Measurements from ENCODE around the gene OR7D4. TPM values are rescaled to one million over a fixed set of nuclear protein-coding genes. Genes with fewer than 3 reads are reported as not detected.
"Not testable (repeated sequence)": the region's sequence is repeated elsewhere in the genome, so short reads cannot be mapped to it uniquely, and the experiment has no call there.

The OR7D4 gene
- not detected in 2 replicates for total RNA-seq (2014; rRNA removed; shearing (Covaris generic))

DNA sequence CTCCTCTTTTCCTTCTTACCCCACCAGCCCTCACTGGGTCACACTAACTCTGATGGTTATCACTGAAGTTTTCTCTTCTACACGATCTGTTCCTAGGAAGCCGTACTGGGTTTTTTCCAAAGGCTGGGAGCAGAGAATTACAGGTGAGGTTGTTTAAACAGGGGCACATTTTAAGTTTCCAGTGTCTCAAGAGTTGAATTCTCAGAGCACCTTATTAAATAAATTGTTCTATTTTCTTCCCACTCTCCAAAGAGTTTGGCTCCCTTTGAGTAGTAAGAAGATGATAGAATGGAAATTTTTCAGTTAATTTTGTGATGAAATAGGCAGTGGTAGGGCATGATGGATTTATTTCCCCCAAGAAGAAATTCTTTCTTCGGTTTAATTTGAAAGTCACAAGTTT is at the start of gene OR7D4:
TSS of gene OR7D4 (minus strand) at position 101 of the 400 bp plus-strand sequence. CDS start 4,752 bp downstream, outside the sequence.
- no peak for DNase-seq (ENCODE audit: low spot score)
- in situ Hi-C loops (cut with HindIII; ENCODE audit: low sequenced_read_pairs) = no loop called here

DNA sequence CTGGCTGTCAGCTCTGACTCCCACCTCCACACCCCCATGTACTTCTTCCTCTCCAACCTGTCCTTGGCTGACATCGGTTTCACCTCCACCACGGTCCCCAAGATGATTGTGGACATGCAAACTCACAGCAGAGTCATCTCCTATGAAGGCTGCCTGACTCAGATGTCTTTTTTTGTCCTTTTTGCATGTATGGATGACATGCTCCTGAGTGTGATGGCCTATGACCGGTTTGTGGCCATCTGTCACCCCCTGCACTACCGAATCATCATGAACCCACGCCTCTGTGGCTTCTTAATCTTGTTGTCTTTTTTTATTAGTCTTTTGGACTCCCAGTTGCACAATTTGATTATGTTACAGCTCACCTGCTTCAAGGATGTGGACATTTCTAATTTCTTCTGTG is 31.8 kb upstream of the OR7D4 start:
- no peak for DNase-seq (ENCODE audit: low spot score)
- in situ Hi-C loops (cut with HindIII; ENCODE audit: low sequenced_read_pairs) = no loop called here

DNA sequence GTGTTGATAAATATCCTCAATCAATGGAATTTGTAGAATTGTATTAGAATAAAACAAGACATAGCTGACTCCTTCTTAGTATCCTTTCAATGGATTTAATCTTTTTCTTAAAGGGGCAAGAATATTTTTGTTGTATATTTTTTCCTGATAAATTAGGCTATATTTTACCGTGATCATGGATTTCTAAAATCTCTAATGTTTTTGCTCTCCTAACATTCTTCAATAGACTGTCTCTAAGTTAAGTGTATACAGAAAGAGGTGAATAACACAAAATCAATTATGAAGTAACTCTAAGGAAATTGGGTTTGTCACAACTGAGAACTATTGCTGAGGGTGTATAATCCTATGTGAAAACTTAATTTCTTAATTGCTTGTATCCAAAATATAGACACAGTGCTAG is 31.2 kb upstream of the OR7D4 start, which contains the start of gene OR7E24:
TSS of gene OR7E24 (plus strand) at position 301 of the 400 bp plus-strand sequence. CDS start 114 bp downstream, outside the sequence.
- DNase-seq (ENCODE audit: low spot score) = no peak
- in situ Hi-C loops (cut with HindIII; ENCODE audit: low sequenced_read_pairs) = no loop called here

DNA sequence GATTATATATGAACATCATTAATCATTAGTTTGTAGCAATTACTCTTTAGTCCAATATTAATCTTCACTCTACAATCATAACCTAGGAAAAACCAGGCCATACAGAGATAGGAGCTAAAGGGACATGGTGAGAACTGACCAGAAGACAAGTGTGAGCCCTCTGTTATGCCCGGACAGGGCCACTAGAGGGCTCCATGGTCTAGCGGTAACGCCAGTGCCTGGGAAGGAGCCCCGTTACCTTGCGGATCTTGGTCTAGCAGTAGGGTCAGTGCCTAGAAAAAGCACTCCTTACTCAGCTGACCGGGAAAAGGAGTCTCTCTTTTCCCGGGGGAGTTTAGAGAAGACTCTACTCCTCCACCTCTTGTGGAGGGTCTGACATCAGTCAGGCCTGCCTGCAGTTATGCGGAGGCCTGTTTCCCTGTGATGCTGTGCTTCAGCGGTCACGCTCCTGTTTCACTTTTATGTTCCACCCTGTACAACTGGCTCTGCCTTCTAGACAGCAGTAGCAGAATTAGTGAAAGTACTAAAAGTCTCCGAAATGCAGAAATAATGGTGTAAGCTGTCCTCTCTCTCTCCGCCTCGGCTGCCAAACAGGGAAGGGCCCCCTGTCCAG is 13.8 kb downstream of the OR7D4 start:
- DNase-seq (ENCODE audit: low spot score) = peak; percentile 76
- in situ Hi-C loops (cut with HindIII; ENCODE audit: low sequenced_read_pairs) = no loop called here

DNA sequence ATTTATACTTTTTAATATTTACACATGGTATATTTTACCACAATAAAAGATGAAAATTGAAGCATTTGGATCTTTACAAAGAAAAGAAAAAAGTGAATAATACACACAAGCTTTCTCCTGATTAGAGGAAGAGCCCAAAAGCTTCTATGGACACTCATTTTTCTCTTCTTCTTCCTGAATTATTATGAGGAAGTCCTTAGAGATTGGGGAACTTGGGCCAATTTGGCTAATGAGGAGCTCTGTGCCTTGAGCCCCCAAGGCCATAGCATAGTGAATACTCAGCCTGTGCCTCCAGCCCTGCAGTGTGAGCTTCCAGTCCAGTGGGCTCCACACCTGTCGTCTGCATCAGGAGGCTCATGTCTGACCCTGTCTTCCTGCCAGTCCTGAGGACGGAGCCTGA is 21.3 kb downstream of the OR7D4 start:
- DNase-seq (ENCODE audit: low spot score); in situ Hi-C loops (cut with HindIII; ENCODE audit: low sequenced_read_pairs): not testable (repeated sequence)

DNA sequence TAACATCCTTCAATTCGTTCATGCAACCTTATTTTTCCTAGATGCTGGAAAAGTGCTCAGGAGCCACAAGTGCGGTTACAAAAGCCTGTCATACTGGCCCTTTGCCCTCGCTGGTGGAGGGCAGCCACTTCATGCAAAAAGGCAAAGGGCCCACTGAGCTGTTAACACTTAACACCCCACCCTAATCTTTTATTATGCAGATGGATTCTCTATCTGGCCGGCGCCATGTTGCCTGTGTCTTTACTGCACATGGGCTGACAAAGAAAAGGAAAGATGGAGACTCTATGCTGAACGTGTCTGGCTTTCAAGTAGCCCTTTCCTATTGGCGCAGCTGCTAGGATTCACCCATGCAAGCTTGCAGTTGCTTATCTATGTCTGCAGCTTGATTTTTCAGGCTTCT is 29.9 kb downstream of the OR7D4 start:
- in situ Hi-C loops (cut with HindIII; ENCODE audit: low sequenced_read_pairs) = no loop called here
- no peak for DNase-seq (ENCODE audit: low spot score)

DNA sequence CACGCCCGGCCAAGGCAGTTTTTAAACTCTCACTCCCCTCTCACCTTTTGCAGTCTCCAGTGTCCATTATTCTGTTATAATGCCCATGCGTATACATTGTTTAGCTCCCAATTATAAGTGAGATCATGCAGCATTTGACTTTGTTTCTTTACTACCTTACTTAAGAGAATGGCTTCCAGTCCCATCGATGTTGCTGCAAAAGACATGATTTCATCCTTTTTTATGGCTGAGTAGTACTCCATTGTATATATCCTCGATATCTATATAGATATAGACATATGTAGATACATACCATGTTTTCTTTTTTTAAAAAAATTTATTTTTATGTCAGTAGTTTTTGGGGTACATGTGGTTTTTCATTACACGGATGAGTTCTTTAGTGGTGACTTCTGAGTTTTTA is 32.2 kb downstream of the OR7D4 start:
- DNase-seq (ENCODE audit: low spot score) = no peak
- in situ Hi-C loops (cut with HindIII; ENCODE audit: low sequenced_read_pairs) = no loop called here

DNA sequence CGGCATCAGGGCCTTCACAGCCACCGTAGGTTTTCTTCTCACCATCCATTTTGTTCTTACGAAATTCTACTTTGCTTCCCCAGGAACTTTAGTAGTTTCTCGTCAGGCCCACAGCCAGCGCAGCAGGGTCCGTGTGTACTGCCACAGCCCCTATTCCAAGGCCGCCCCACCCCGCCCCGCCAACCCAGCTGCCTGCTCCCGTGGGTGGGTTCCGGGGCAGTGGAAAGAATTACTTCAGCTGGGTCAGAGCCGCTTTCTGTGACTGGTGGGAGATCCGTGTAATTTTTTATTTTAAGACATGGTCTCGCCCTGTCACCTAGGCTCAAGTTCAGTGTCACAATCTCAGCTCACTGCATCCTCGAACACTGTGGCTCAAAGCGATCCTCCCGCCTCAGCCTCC is 36.4 kb downstream of the OR7D4 start:
- no peak for DNase-seq (ENCODE audit: low spot score)

DNA sequence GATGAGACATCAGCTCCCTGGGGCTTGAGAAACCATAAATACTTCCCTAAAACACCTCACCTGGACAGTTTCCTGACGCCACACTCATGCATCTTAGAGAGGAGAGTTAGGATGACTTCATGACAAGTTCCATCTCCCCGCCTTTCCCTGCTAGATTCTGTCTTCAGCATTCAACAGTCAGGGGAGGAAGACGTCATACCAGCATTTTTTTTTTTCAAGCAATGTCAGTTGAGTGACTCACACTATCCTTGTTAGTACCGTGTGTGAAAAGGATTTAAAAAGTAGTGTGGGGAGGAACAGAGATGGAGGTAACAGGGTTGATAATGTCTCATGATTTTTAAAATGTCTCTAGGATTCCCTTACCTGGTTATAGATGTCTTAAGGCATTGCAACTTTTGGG is 40.5 kb downstream of the OR7D4 start, which contains the start of gene OR7D2:
TSS of gene OR7D2 (plus strand) at position 79 of the 400 bp plus-strand sequence. CDS start 6,803 bp downstream, outside the sequence.
- no peak for DNase-seq (ENCODE audit: low spot score)
- in situ Hi-C loops (cut with HindIII; ENCODE audit: low sequenced_read_pairs) = no loop called here

More for the DNA sequence above, 36.4 kb downstream of the OR7D4 start:
- in situ Hi-C loops (cut with HindIII; ENCODE audit: low sequenced_read_pairs) = no loop called here

DNA sequence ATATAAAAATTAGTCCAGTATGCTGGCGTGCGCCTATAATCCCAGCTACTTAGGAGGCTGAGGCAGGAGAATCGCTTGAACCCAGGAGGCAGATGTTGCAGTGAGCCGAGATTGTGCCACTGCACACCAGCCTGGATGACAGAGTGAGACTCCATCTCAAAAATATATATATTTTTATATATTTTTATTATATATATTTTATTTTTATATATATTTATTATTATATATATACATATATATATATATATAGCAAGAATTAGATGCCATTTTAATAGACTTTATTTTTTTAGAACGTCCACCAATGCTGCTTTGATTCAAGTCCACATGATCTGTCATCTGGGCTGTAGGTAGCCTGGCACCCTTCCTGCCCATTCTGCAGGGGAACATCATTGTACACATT is 44.1 kb downstream of the OR7D4 start:
- in situ Hi-C loops (cut with HindIII; ENCODE audit: low sequenced_read_pairs) = no loop called here
- DNase-seq (ENCODE audit: low spot score) = no peak

DNA sequence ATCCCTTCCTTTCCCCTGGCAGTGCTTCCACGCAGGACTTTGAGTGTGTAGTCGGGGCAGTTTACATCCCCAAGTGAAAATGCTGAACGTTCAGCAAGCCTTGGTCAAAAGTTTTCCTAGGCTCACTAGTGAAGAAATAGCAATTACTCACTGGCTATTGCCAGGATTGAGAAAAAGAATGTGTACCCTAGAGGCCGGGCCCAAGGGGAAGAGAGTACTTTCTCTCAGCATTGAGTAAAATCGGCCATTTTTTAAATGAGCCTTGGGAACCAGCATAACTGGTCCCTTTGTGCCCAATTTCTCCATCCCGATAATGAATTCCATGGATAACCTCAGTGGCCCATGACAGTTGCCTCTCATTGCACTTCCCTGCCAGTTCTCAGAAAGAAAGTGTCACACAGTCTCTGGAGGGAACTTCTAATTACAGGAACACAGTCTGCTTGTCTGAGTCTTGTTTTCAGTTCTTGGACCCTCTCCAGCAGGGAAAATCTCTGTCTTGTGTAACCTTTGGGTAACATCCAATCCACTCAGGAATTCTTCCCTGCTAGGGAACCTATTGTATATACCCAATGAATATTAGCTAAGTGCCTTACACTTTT is 47.9 kb downstream of the OR7D4 start:
- in situ Hi-C loops (cut with HindIII; ENCODE audit: low sequenced_read_pairs) = no loop called here
- DNase-seq (ENCODE audit: low spot score) = no peak

DNA sequence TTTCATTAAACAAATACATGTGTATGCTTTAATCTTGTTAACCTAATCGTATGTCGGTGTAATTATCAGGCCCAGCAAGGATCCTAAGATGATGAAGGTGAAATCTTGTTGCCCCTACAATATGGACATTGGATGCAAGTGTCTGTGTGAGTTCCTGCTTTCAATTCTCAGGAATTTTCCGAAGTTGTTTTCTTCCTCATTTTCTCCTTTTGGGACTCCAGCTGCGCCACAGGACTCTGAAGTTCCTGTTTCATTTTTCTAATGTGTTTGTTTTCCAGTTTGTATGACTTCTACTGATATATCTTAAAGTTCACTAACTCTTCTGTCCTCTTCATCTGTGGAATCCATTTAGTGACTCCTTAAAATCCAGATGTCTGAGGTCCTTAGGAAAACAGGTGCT is 52.5 kb downstream of the OR7D4 start:
- in situ Hi-C loops (cut with HindIII; ENCODE audit: low sequenced_read_pairs) = no loop called here
- no peak for DNase-seq (ENCODE audit: low spot score)

DNA sequence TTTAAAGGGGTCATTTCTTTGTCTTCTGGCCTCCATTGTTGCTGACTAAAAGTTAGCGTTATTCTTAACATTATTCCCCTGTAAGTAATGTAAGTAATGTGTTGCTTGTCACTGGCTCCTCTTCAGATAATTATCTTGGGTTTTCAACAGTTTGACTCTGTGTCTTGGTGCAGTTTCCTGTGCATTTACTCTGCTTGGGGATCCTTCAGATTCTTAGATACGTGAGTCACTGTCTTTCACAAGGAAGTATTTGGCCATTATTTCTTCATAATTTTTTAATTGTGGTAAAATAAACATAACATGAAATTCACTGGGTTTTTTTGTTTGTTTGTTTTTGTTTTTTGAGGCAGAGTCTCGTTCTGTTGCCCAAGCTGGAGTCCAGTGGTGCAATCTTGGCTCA is 54.1 kb downstream of the OR7D4 start:
- DNase-seq (ENCODE audit: low spot score) = no peak
- in situ Hi-C loops (cut with HindIII; ENCODE audit: low sequenced_read_pairs) = no loop called here

DNA sequence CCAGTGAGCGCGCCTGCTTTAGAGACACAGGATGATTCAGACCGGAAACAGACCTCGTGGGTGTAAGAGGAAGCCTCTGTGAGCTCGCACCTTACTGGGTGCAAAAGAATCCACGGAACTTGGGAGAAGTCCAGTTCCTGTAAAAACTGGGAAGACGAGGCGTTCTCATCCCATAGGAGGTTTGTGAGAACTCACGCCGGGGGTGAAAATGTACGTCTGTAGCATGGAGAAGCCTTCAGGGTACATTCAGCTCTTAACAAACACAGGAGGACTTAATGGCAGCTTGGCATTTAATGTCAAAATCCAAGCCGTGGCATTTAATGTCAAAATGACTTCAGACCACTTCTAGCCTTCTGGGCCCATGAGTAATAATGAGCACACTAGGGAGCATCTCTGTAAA is 58.0 kb downstream of the OR7D4 start:
- DNase-seq (ENCODE audit: low spot score) = no peak
- in situ Hi-C loops (cut with HindIII; ENCODE audit: low sequenced_read_pairs) = no loop called here

Other genes with a start within 250 kb of the OR7D4 start
- gene MUC16, start 209.2 kb downstream of the OR7D4 start, total RNA-seq (2014; rRNA removed; shearing (Covaris generic)) = not detected in 2 replicates
- gene OR1M1, start 132.5 kb downstream of the OR7D4 start, total RNA-seq (2014; rRNA removed; shearing (Covaris generic)) = not detected in 2 replicates
- gene OR7G2, start 112.1 kb downstream of the OR7D4 start, total RNA-seq (2014; rRNA removed; shearing (Covaris generic)) = not detected in 2 replicates
- gene OR7G1, start 103.8 kb downstream of the OR7D4 start, total RNA-seq (2014; rRNA removed; shearing (Covaris generic)) = not detected in 2 replicates
- gene OR7G3, start 92.6 kb downstream of the OR7D4 start, total RNA-seq (2014; rRNA removed; shearing (Covaris generic)) = not detected in 2 replicates
- gene ZNF317, start 79.2 kb downstream of the OR7D4 start, total RNA-seq (2014; rRNA removed; shearing (Covaris generic)) = 17.7 and 40.5 TPM in 2 replicates
- not detected in 2 replicates for gene OR7D2, start 40.6 kb downstream of the OR7D4 start, total RNA-seq (2014; rRNA removed; shearing (Covaris generic))
- gene OR7E24, start 31.3 kb upstream of the OR7D4 start, total RNA-seq (2014; rRNA removed; shearing (Covaris generic)) = not detected in 2 replicates
- 8.4 and 8.9 TPM in 2 replicates for gene ZNF699, start 90.2 kb upstream of the OR7D4 start, total RNA-seq (2014; rRNA removed; shearing (Covaris generic))
- gene ZNF559, start 104.6 kb upstream of the OR7D4 start, total RNA-seq (2014; rRNA removed; shearing (Covaris generic)) = 3.4 and 7.2 TPM in 2 replicates
- gene ZNF177, start 143.4 kb upstream of the OR7D4 start, total RNA-seq (2014; rRNA removed; shearing (Covaris generic)) = 2.2 and 2.7 TPM in 2 replicates
- gene ZNF266, start 216.0 kb upstream of the OR7D4 start, total RNA-seq (2014; rRNA removed; shearing (Covaris generic)) = 13.0 and 16.1 TPM in 2 replicates